SK-N-SH treated with all-trans-retinoic acid at 6 μM for 48 hours (cell line): ENCODE results near the gene SPACA6.

Experiments
- ATAC-seq: fragments of 200-7000 bp; cut with Tn5 transposase; 3 replicates; pipeline ENCODE4 v1.9.1; 2020; ENCODE audit warnings: mild to moderate bottlenecking, moderate library complexity
- ARNTL ChIP-seq: fragments of 450-650 bp; formaldehyde crosslinking; IDR thresholded peaks from 2 replicates; pipeline ENCODE4 v1.5.0; 2020; ENCODE audit warnings: low read depth, mild to moderate bottlenecking, moderate library complexity, borderline replicate concordance
- BACH2 ChIP-seq: fragments of 250-450 bp; sonication (Bioruptor Pico); IDR thresholded peaks from 2 replicates; pipeline ENCODE4 v1.9.0; 2021; ENCODE audit warnings: mild to moderate bottlenecking, borderline replicate concordance
- CSDC2 ChIP-seq: fragments of 250-450 bp; sonication (Bioruptor Pico); IDR thresholded peaks from 2 replicates; pipeline ENCODE4 v1.5.0; 2020; ENCODE audit warnings: mild to moderate bottlenecking, moderate library complexity
- ESRRG ChIP-seq: fragments of 250-450 bp; sonication (Bioruptor Pico); IDR thresholded peaks from 2 replicates; pipeline ENCODE4 v1.6.1; 2021; ENCODE audit warnings: mild to moderate bottlenecking
- ISL1 ChIP-seq: fragments of 250-450 bp; sonication (Bioruptor Pico); IDR thresholded peaks from 2 replicates; pipeline ENCODE4 v2.1.2; 2022; ENCODE audit warnings: mild to moderate bottlenecking, moderate library complexity
- OSR1 ChIP-seq: fragments of 250-450 bp; sonication (Bioruptor Pico); IDR thresholded peaks from 2 replicates; pipeline ENCODE4 v1.8.0; 2022; ENCODE audit warnings: moderate library complexity, mild to moderate bottlenecking, inconsistent platforms
- PPARA ChIP-seq: fragments of 250-450 bp; sonication (Bioruptor Pico); IDR thresholded peaks from 2 replicates; pipeline ENCODE4 v1.5.0; 2020; ENCODE audit warnings: mild to moderate bottlenecking, borderline replicate concordance
- RARB ChIP-seq: fragments of 250-450 bp; sonication (Bioruptor Pico); IDR thresholded peaks from 2 replicates; pipeline ENCODE4 v1.8.0; 2021; ENCODE audit warnings: mild to moderate bottlenecking, moderate library complexity
- SNAI2 ChIP-seq: fragments of 250-450 bp; sonication (Bioruptor Pico); IDR thresholded peaks from 2 replicates; pipeline ENCODE4 v1.5.0; 2020; ENCODE audit warnings: mild to moderate bottlenecking, moderate library complexity
- TCF4 ChIP-seq: fragments of 250-450 bp; sonication (Bioruptor Pico); IDR thresholded peaks from 2 replicates; pipeline ENCODE4 v1.8.0; 2021; ENCODE audit warnings: mild to moderate bottlenecking, moderate library complexity, borderline replicate concordance
- ZC3H10 ChIP-seq: fragments of 250-450 bp; sonication (Bioruptor Pico); IDR thresholded peaks from 2 replicates; pipeline ENCODE4 v1.5.1; 2021; ENCODE audit warnings: mild to moderate bottlenecking, moderate library complexity
- ZFP3 ChIP-seq: fragments of 250-450 bp; sonication (Bioruptor Pico); IDR thresholded peaks from 2 replicates; pipeline ENCODE4 v1.5.0; 2020; ENCODE audit warnings: mild to moderate bottlenecking, moderate library complexity
- ZFP30 ChIP-seq: fragments of 450-650 bp; formaldehyde crosslinking; IDR thresholded peaks from 2 replicates; pipeline ENCODE4 v1.5.0; 2022; ENCODE audit warnings: mild to moderate bottlenecking, moderate library complexity
- ZNF565 ChIP-seq: fragments of 450-650 bp; formaldehyde crosslinking; conservative IDR thresholded peaks from 2 replicates; pipeline ENCODE4 v1.5.0; 2020; ENCODE audit warnings: low read depth, mild to moderate bottlenecking, moderate library complexity
- ZNF70 ChIP-seq: fragments of 450-650 bp; formaldehyde crosslinking; IDR thresholded peaks from 2 replicates; pipeline ENCODE4 v1.5.0; 2020; ENCODE audit warnings: mild to moderate bottlenecking, moderate library complexity
- ZNF8 ChIP-seq: fragments of 450-650 bp; formaldehyde crosslinking; IDR thresholded peaks from 2 replicates; pipeline ENCODE4 v1.5.0; 2020; ENCODE audit warnings: mild to moderate bottlenecking, moderate library complexity
- TF ChIP-seq, protein P1 (sequence below): fragments of 250-450 bp; sonication (Bioruptor Pico); IDR thresholded peaks from 2 replicates; pipeline ENCODE4 v1.8.0; 2020; ENCODE audit warnings: mild to moderate bottlenecking, moderate library complexity, borderline replicate concordance
- TF ChIP-seq, protein P2 (sequence below): fragments of 250-450 bp; sonication (Bioruptor Pico); IDR thresholded peaks from 2 replicates; pipeline ENCODE4 v1.5.1; 2021; ENCODE audit warnings: mild to moderate bottlenecking, moderate library complexity
- TF ChIP-seq, protein P3 (sequence below): fragments of 250-450 bp; sonication (Bioruptor Pico); IDR thresholded peaks from 2 replicates; pipeline ENCODE4 v1.8.0; 2021; ENCODE audit warnings: low read depth, mild to moderate bottlenecking, moderate library complexity, borderline replicate concordance
- TF ChIP-seq, protein P4 (sequence below): fragments of 250-450 bp; sonication (Bioruptor Pico); IDR thresholded peaks from 2 replicates; pipeline ENCODE4 v1.5.0; 2020; ENCODE audit warnings: mild to moderate bottlenecking, moderate library complexity
- TF ChIP-seq, protein P5 (sequence below): fragments of 250-450 bp; sonication (Bioruptor Pico); IDR thresholded peaks from 2 replicates; pipeline ENCODE4 v1.5.1; 2020; ENCODE audit warnings: low read depth, mild to moderate bottlenecking, moderate library complexity

Gene SPACA6

DNA sequence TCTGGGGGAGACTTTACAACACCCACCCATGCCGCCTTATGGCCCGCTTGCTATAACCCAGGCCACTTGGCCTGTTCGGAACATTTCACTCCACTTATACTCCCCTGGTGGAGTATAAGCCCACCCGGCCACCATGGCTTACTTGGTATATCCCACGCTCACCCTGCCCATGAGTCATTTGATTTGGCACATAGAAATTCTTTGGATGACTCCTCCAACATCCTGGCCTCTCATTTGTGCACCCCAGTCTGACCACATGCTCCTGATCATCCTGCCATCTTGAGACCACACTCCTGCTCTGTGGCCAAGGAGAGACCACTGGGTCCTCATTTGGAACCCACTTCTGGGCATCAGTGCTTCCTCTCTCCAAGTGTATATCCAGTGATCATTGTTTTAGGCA is 5.2 kb downstream of the SPACA6 start:
- no peak for ATAC-seq
- TF ChIP-seq TCF4 (no peak), BACH2 (CRISPR knock-in tag) (no peak), ESRRG (CRISPR knock-in tag) (no peak), ZNF565 (CRISPR knock-in tag) (no peak), ISL1 (CRISPR knock-in tag) (no peak), ZNF8 (no peak), ZFP3 (CRISPR knock-in tag) (no peak), ZNF70 (CRISPR knock-in tag) (no peak), PPARA (CRISPR knock-in tag) (no peak)
- TF ChIP-seq, protein P1, sequence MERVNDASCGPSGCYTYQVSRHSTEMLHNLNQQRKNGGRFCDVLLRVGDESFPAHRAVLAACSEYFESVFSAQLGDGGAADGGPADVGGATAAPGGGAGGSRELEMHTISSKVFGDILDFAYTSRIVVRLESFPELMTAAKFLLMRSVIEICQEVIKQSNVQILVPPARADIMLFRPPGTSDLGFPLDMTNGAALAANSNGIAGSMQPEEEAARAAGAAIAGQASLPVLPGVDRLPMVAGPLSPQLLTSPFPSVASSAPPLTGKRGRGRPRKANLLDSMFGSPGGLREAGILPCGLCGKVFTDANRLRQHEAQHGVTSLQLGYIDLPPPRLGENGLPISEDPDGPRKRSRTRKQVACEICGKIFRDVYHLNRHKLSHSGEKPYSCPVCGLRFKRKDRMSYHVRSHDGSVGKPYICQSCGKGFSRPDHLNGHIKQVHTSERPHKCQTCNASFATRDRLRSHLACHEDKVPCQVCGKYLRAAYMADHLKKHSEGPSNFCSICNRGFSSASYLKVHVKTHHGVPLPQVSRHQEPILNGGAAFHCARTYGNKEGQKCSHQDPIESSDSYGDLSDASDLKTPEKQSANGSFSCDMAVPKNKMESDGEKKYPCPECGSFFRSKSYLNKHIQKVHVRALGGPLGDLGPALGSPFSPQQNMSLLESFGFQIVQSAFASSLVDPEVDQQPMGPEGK: no peak
- TF ChIP-seq, protein P2, sequence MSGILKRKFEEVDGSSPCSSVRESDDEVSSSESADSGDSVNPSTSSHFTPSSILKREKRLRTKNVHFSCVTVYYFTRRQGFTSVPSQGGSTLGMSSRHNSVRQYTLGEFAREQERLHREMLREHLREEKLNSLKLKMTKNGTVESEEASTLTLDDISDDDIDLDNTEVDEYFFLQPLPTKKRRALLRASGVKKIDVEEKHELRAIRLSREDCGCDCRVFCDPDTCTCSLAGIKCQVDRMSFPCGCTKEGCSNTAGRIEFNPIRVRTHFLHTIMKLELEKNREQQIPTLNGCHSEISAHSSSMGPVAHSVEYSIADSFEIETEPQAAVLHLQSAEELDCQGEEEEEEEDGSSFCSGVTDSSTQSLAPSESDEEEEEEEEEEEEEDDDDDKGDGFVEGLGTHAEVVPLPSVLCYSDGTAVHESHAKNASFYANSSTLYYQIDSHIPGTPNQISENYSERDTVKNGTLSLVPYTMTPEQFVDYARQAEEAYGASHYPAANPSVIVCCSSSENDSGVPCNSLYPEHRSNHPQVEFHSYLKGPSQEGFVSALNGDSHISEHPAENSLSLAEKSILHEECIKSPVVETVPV (CRISPR knock-in tag): no peak
- TF ChIP-seq, protein P3, sequence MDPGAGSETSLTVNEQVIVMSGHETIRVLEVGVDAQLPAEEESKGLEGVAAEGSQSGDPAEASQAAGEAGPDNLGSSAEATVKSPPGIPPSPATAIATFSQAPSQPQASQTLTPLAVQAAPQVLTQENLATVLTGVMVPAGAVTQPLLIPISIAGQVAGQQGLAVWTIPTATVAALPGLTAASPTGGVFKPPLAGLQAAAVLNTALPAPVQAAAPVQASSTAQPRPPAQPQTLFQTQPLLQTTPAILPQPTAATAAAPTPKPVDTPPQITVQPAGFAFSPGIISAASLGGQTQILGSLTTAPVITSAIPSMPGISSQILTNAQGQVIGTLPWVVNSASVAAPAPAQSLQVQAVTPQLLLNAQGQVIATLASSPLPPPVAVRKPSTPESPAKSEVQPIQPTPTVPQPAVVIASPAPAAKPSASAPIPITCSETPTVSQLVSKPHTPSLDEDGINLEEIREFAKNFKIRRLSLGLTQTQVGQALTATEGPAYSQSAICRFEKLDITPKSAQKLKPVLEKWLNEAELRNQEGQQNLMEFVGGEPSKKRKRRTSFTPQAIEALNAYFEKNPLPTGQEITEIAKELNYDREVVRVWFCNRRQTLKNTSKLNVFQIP (CRISPR knock-in tag): no peak
- TF ChIP-seq, protein P4, sequence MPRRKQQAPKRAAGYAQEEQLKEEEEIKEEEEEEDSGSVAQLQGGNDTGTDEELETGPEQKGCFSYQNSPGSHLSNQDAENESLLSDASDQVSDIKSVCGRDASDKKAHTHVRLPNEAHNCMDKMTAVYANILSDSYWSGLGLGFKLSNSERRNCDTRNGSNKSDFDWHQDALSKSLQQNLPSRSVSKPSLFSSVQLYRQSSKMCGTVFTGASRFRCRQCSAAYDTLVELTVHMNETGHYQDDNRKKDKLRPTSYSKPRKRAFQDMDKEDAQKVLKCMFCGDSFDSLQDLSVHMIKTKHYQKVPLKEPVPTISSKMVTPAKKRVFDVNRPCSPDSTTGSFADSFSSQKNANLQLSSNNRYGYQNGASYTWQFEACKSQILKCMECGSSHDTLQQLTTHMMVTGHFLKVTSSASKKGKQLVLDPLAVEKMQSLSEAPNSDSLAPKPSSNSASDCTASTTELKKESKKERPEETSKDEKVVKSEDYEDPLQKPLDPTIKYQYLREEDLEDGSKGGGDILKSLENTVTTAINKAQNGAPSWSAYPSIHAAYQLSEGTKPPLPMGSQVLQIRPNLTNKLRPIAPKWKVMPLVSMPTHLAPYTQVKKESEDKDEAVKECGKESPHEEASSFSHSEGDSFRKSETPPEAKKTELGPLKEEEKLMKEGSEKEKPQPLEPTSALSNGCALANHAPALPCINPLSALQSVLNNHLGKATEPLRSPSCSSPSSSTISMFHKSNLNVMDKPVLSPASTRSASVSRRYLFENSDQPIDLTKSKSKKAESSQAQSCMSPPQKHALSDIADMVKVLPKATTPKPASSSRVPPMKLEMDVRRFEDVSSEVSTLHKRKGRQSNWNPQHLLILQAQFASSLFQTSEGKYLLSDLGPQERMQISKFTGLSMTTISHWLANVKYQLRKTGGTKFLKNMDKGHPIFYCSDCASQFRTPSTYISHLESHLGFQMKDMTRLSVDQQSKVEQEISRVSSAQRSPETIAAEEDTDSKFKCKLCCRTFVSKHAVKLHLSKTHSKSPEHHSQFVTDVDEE (CRISPR knock-in tag): no peak

DNA sequence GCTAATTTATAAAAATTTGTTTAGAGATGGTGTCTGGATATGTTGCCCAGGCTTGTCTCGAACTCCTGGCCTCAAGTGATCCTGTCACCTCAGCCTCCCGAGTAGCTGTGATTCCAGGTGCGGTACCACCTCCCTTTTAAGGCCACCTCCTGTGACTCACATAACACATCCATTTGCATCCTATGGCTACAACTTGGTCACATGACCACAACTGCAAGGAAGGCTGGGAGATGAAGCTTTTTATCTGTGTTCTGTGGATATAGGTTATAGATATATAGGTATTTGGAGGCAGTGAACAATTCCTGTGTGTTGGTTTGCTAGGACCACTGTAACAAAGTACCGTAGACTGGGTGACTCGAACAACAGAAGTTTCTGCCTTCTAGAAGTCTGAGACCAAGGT is 6.0 kb downstream of the SPACA6 start:
- ATAC-seq: no peak
- TF ChIP-seq ARNTL (CRISPR knock-in tag) (no peak), ZNF565 (CRISPR knock-in tag) (no peak), TCF4 (no peak), ESRRG (CRISPR knock-in tag) (no peak)
- TF ChIP-seq, protein P5, sequence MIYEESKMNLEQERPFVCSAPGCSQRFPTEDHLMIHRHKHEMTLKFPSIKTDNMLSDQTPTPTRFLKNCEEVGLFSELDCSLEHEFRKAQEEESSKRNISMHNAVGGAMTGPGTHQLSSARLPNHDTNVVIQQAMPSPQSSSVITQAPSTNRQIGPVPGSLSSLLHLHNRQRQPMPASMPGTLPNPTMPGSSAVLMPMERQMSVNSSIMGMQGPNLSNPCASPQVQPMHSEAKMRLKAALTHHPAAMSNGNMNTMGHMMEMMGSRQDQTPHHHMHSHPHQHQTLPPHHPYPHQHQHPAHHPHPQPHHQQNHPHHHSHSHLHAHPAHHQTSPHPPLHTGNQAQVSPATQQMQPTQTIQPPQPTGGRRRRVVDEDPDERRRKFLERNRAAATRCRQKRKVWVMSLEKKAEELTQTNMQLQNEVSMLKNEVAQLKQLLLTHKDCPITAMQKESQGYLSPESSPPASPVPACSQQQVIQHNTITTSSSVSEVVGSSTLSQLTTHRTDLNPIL (CRISPR knock-in tag): no peak

DNA sequence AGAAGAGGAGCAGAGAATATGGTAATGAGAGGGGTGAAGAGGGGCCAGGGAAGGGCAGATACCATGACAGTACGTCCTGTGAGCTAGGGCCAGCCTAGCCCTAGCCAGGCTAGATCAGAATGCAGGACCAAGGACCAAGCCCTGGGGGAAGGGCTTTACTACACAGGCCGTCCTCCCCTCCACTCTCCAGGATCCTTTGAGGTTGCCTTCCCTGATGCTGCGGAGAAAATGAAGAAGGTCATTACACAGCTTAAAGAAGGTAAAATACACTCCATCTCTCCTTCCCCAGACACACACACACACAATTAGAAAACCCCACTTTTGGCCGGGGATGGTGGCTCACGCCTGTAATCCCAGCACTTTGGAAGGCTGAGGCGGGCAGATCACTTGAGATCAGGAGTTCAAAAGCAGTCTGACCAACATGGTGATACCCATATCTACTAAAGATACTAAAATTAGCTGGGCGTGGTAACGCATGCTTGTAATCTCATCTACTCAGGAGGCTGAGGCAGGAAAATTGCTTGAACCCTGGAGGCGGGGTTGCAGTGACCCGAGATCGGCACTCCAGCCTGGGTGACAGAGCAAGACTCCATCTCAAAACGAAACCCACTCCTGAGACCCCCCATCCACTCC is 8.5 kb downstream of the SPACA6 start:
- no peak for ATAC-seq
- TF ChIP-seq PPARA (CRISPR knock-in tag) (no peak), TCF4 (no peak), OSR1 (CRISPR knock-in tag) (no peak), RARB (no peak), ARNTL (CRISPR knock-in tag) (no peak), ISL1 (CRISPR knock-in tag) (no peak), CSDC2 (CRISPR knock-in tag) (no peak), ESRRG (CRISPR knock-in tag) (no peak), ZNF70 (CRISPR knock-in tag) (no peak), ZFP30 (CRISPR knock-in tag) (no peak), ZFP3 (CRISPR knock-in tag) (no peak), SNAI2 (no peak), ZC3H10 (CRISPR knock-in tag) (no peak)
- TF ChIP-seq, protein P3 (CRISPR knock-in tag): no peak
- TF ChIP-seq, protein P5 (CRISPR knock-in tag): no peak
- TF ChIP-seq, protein P1: no peak
